OCI-LY1 (cell line): ENCODE results near the gene SLX4IP.

Source experiments
- H2AFZ ChIP-seq: fragments of 200-600 bp; sonication (generic), shearing (Covaris generic); 2 replicates; pipeline ENCODE4 v1.6.0; 2014; ENCODE audit warnings: antibody characterized with exemption, mild to moderate bottlenecking, low read length
- H3F3A ChIP-seq: fragments of 200-600 bp; sonication (generic), shearing (Covaris generic); 2 replicates; pipeline ENCODE4 v1.6.0; 2014; ENCODE audit warnings: mild to moderate bottlenecking, antibody characterized with exemption, low read length, moderate library complexity; ENCODE audit not compliant: insufficient read depth
- H3K27ac ChIP-seq: fragments of 200-600 bp; sonication (generic); 2 replicates; pipeline ENCODE4 v1.5.1; 2014; ENCODE audit warnings: low read length, mixed run types, mild to moderate bottlenecking, low read depth; ENCODE audit not compliant: poor library complexity, severe bottlenecking
- H3K27me3 ChIP-seq: fragments of 200-600 bp; sonication (generic); 2 replicates; pipeline ENCODE4 v1.6.0; 2014; ENCODE audit warnings: antibody characterized with exemption, mild to moderate bottlenecking, low read length, moderate library complexity; ENCODE audit not compliant: insufficient read depth
- H3K36me3 ChIP-seq: fragments of 200-600 bp; sonication (generic); 2 replicates; pipeline ENCODE4 v1.6.1; 2014; ENCODE audit warnings: mild to moderate bottlenecking, antibody characterized with exemption, low read length, moderate library complexity, mixed read lengths; ENCODE audit not compliant: insufficient read depth
- H3K4me1 ChIP-seq: fragments of 200-600 bp; sonication (generic); 2 replicates; pipeline ENCODE4 v1.5.1; 2014; ENCODE audit warnings: mild to moderate bottlenecking, low read length, moderate library complexity; ENCODE audit not compliant: insufficient read depth, severe bottlenecking
- H3K4me2 ChIP-seq: fragments of 200-600 bp; sonication (generic), shearing (Covaris generic); 2 replicates; pipeline ENCODE4 v1.6.1; 2014; ENCODE audit warnings: low read length
- H3K4me3 ChIP-seq: fragments of 200-600 bp; sonication (generic); 2 replicates; pipeline ENCODE4 v1.5.1; 2014; ENCODE audit warnings: low read length, low read depth, mild to moderate bottlenecking, mixed read lengths; ENCODE audit not compliant: poor library complexity, severe bottlenecking
- H3K79me2 ChIP-seq: fragments of 200-600 bp; shearing (Covaris generic); 2 replicates; pipeline ENCODE4 v1.6.1; 2016; ENCODE audit warnings: mixed run types, low read length, mixed read lengths; ENCODE audit not compliant: insufficient read depth
- H3K9ac ChIP-seq: fragments of 200-600 bp; sonication (generic), shearing (Covaris generic); 2 replicates; pipeline ENCODE4 v1.6.1; 2014; ENCODE audit warnings: mild to moderate bottlenecking, low read length, mixed read lengths
- H3K9me2 ChIP-seq: fragments of 200-600 bp; sonication (generic), shearing (Covaris generic); 2 replicates; pipeline ENCODE4 v1.6.1; 2014; ENCODE audit warnings: low read depth, mild to moderate bottlenecking, low read length, mixed read lengths
- H3K9me3 ChIP-seq: fragments of 200-600 bp; shearing (Covaris generic); 2 replicates; pipeline ENCODE4 v1.6.1; 2014; ENCODE audit warnings: low read length, mixed read lengths
- H4K20me1 ChIP-seq: fragments of 200-600 bp; sonication (generic), shearing (Covaris generic); 2 replicates; pipeline ENCODE4 v1.6.0; 2016; ENCODE audit warnings: mild to moderate bottlenecking, low read length; ENCODE audit not compliant: insufficient read depth
- CTCF ChIP-seq: fragments of 200-600 bp; sonication (generic), shearing (Covaris generic); IDR thresholded peaks from 2 replicates; pipeline ENCODE4 v1.5.1; 2017; ENCODE audit warnings: mild to moderate bottlenecking, antibody characterized with exemption, low read length, moderate library complexity, mixed read lengths
- EZH2 ChIP-seq: fragments of 200-600 bp; sonication (generic), shearing (Covaris generic); IDR thresholded peaks from 2 replicates; pipeline ENCODE4 v1.8.0; 2017; ENCODE audit warnings: borderline replicate concordance, mixed run types, mild to moderate bottlenecking, antibody characterized with exemption, low read length, moderate library complexity, mixed read lengths

SLX4IP gene

DNA sequence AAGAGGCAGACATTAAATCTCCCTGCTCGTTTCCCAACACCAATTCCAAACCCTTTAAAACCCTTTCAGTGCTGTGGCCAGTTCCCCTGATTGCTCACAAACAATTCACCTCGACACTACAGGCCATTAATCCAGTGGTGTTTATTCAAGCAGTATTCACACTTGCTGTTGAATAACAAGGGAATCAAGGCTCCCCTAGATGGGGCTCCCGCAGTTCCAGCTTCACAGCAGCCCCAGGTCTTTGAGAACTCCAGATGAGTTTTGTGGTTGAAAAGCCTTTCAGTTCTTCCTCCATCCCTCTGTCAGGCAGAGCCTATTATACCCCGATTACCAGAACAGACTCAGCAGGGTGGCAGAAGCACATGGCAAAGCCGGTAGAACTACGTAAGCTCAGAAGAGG lies 202.5 kb downstream of the SLX4IP start:
- no peaks in the 10 kb centered on the region for H3K9me2 ChIP-seq
- no peaks in the 10 kb centered on the region for H3K9me3 ChIP-seq
- TF ChIP-seq EZH2 (no peak), CTCF (no peak)
- no peak overlapping the region for H3K4me2 ChIP-seq
- no peak overlapping the region for H2AFZ ChIP-seq
- no peaks in the 10 kb centered on the region for H4K20me1 ChIP-seq
- H3K36me3 ChIP-seq = no peaks in the 10 kb centered on the region
- no peaks in the 10 kb centered on the region for H3K27me3 ChIP-seq
- H3K4me1 ChIP-seq = no peaks in the 10 kb centered on the region
- no peaks in the 10 kb centered on the region for H3K79me2 ChIP-seq
- H3K27ac ChIP-seq = no peak overlapping the region
- no peak overlapping the region for H3K4me3 ChIP-seq
- H3K9ac ChIP-seq = no peak overlapping the region
- no peaks in the 10 kb centered on the region for H3F3A ChIP-seq

DNA sequence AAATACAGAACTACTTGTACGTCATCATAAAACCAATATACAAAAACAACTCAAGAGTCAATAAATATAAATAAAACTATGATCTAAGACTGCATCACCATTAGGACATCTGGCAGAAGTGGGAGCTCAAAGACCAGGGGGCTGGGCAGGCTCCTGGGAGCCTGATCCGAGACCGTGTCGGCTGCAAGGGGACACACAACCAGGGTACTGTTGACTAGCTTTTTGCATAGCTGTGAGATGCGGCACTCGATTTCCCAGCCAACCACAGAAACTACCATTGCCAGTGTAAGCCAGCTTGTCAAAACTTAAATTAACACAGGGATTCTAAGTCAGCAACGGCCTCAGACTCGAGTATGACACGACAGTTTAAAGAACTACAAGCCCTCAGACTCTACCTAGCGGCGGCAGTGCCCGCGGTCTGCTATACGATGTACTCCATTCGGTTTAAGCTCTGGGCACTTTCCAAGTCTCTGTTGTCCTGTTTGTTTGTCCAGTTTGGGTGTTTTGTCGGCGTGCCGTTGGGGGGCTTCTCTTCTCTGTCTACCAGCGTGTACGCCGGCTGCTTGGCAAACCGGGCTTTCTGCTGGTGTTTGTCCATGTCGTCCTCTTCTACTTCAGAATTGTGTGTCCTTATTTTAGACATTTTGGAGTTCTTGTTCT lies 204.1 kb downstream of the SLX4IP start:
- Histone ChIP-seq H3K9me2 (no peaks in the 10 kb centered on the region), H3K4me3 (no peak overlapping the region), H3K4me2 (no peak overlapping the region), H2AFZ (no peak overlapping the region), H3K9me3 (no peaks in the 10 kb centered on the region), H3K9ac (no peak overlapping the region), H3F3A (no peaks in the 10 kb centered on the region), H3K27me3 (no peaks in the 10 kb centered on the region), H3K79me2 (no peaks in the 10 kb centered on the region), H3K36me3 (no peaks in the 10 kb centered on the region), H4K20me1 (no peaks in the 10 kb centered on the region), H3K4me1 (no peaks in the 10 kb centered on the region), H3K27ac (no peak overlapping the region)
- TF ChIP-seq CTCF = no peak
- TF ChIP-seq EZH2 = no peak

DNA sequence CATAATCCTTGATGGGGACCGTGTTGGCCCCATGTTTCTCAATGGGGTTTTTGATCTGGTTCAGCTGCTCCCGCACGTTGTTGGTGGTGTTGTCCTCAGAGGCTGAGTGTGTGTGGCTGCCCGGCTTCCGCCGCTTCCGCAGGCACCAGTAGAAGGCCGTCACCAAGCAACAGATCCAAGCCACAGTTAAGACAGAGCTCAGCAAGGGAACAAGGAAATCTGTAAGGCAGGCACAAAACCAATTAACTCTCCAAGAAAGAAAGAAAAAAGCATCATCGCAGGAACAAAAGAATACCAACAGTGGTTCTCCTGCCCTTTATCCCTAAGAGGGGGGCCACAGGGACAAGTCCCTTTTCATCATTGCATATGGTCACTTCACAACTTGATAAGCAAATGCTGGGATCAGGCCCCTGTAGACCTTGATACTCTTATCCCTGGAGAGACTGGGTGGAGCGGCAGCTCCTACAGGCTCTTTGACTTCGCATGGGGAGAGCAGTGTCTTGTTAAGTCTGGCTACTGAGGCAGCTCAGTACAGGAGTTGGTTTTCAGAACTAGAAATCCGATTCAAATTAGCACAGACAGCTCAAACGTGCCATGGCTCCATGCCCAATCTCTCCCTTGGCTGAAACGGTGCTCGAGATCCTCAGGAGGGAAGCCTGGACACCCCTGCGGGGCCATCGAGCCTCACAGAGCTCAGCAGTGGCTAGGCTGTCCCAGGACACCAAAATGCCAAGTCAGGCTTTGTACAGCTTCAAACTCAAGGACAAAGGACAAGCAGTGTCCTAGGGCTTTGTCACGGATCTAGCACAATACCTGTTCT lies 204.8 kb downstream of the SLX4IP start:
- Histone ChIP-seq H3K79me2 (no peaks in the 10 kb centered on the region), H3K9ac (no peak overlapping the region), H3K27me3 (no peaks in the 10 kb centered on the region), H3K36me3 (no peaks in the 10 kb centered on the region), H3F3A (no peaks in the 10 kb centered on the region), H4K20me1 (no peaks in the 10 kb centered on the region), H3K9me3 (no peaks in the 10 kb centered on the region), H3K4me1 (no peaks in the 10 kb centered on the region), H3K9me2 (no peaks in the 10 kb centered on the region), H3K4me2 (no peak overlapping the region), H3K27ac (no peak overlapping the region), H3K4me3 (no peak overlapping the region), H2AFZ (no peak overlapping the region)
- no peak for TF ChIP-seq CTCF
- TF ChIP-seq EZH2 = no peak
